MM.1S (cell line): ENCODE results near the gene CD6.

Experiments used
- EZH2 ChIP-seq: fragments of 300-600 bp; sonication (generic); optimal IDR thresholded peaks from 2 replicates; pipeline ENCODE3; 2017; ENCODE audit warnings: low read depth, mild to moderate bottlenecking, antibody characterized with exemption, low read length, mixed read lengths
- EZH2phosphoT487 ChIP-seq: fragments of 300-600 bp; sonication (generic); IDR thresholded peaks from 2 replicates; pipeline ENCODE4 v1.6.1; 2018; ENCODE audit warnings: antibody characterized with exemption, low read length

- TF ChIP-seq EZH2 (no peak), EZH2phosphoT487 (no peak)
Measured at GRCh38 chr11:60931917-60932316, 39.6 kb upstream of the CD6 start.
